ENCODE measurements around the gene PLEKHG4B. TPM values are rescaled to one million over a fixed set of nuclear protein-coding genes. Genes with fewer than 3 reads are reported as not detected.

The PLEKHG4B gene
- total RNA-seq, 1 experiment from 2014 or later, result 44.3 TPM

DNA sequence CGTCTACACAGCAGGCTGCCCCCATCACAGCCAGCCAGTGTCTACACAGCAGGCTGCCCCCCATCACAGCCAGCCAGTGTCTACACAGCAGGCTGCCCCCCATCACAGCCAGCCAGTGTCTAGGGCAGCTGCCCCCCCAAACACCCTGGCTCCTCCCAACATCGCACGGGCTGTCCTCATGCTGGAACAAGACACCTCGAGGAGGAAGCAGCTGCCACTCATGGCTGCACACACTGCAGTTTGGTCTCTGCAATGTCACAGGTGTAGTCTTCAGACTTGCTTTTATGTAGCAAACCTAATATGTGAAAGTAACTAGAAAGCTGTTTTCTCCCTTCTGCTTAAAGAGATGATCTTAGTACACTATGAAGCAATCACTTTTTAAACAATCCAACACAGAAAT, 109.0 kb downstream of the PLEKHG4B start:
- Histone ChIP-seq H3K14ac (ENCODE audit: insufficient read depth, low read length) (no peak overlapping the region), H3K56ac (ENCODE audit: insufficient read length, low read depth, low read length) (no peak overlapping the region), H3K79me1 (ENCODE audit: insufficient read depth, low read depth, low read length, poor library complexity, severe bottlenecking) (no peaks in the 10 kb centered on the region), H3K27me3 (ENCODE audit: insufficient read depth, low read length) (no peaks in the 10 kb centered on the region), H4K5ac (ENCODE audit: insufficient read length, low read depth, low read length) (no peak overlapping the region), H3K23ac (ENCODE audit: insufficient read length, low read depth, low read length) (no peak overlapping the region), H4K20me1 (ENCODE audit: control insufficient read depth, insufficient read depth, insufficient read length) (no peaks in the 10 kb centered on the region), H3K9ac (ENCODE audit: extremely low read depth, insufficient read length, low read length) (no peak overlapping the region), H2BK15ac (ENCODE audit: low read depth, low read length) (no peak overlapping the region), H4K8ac (replicated peaks; ENCODE audit: insufficient read length, low read depth, low read length) (no peak overlapping the region), H3K79me2 (ENCODE audit: insufficient read depth, low read length) (no peaks in the 10 kb centered on the region), H3K4ac (ENCODE audit: low read depth, low read length) (no peak overlapping the region), H2AK5ac (ENCODE audit: insufficient read length, low read length) (no peak overlapping the region), H3K9me3 (ENCODE audit: control insufficient read depth, low read depth, low read length) (no peaks in the 10 kb centered on the region), H3K4me1 (ENCODE audit: insufficient read depth, low read length) (no peaks in the 10 kb centered on the region), H2BK12ac (ENCODE audit: insufficient read length, low read depth, low read length) (no peak overlapping the region), H3K4me2 (ENCODE audit: insufficient read depth, insufficient read length, low read length) (no peak overlapping the region), H2AFZ (ENCODE audit: low read length) (no peak overlapping the region), H3K23me2 (ENCODE audit: insufficient read length, low read depth, low read length, poor library complexity, severe bottlenecking) (no peaks in the 10 kb centered on the region), H4K91ac (ENCODE audit: insufficient read length, low read depth, low read length) (no peak overlapping the region), H3T11ph (ENCODE audit: low read length) (no peak overlapping the region), H3K27ac (ENCODE audit: insufficient read length, low read depth, low read length) (no peak overlapping the region), H2BK120ac (ENCODE audit: low read depth, low read length, poor library complexity, severe bottlenecking) (no peak overlapping the region), H2BK5ac (ENCODE audit: insufficient read length, low read length) (no peak overlapping the region), H2BK20ac (ENCODE audit: low read depth, low read length, poor library complexity, severe bottlenecking) (no peak overlapping the region), H3K18ac (ENCODE audit: insufficient read length, low read depth, low read length) (no peak overlapping the region)
- Mint-ChIP-seq H3K4me1 (peaks cover 11 to 21% of the 10 kb centered on the region in 2 experiments), H3K27ac (no peak overlapping the region), H3K9me3 (no peaks in the 10 kb centered on the region), H3K27me3 (ENCODE audit: low read depth) (no peaks in the 10 kb centered on the region), H3K4me3 (no peak overlapping the region), H3K36me3 (ENCODE audit: insufficient read depth in 1 of 3, low read depth in 3 of 3) (peaks cover 4 to 26% (median 25%) of the 10 kb centered on the region in 3 experiments; a peak in 6 of 7 replicates)
- no CpG with 5 or more reads among the region's 4 CpGs for WGBS (ENCODE audit: extremely low coverage, insufficient read length, low lambda C conversion rate)
- no peak for DNase-seq
- TF ChIP-seq, protein P1, sequence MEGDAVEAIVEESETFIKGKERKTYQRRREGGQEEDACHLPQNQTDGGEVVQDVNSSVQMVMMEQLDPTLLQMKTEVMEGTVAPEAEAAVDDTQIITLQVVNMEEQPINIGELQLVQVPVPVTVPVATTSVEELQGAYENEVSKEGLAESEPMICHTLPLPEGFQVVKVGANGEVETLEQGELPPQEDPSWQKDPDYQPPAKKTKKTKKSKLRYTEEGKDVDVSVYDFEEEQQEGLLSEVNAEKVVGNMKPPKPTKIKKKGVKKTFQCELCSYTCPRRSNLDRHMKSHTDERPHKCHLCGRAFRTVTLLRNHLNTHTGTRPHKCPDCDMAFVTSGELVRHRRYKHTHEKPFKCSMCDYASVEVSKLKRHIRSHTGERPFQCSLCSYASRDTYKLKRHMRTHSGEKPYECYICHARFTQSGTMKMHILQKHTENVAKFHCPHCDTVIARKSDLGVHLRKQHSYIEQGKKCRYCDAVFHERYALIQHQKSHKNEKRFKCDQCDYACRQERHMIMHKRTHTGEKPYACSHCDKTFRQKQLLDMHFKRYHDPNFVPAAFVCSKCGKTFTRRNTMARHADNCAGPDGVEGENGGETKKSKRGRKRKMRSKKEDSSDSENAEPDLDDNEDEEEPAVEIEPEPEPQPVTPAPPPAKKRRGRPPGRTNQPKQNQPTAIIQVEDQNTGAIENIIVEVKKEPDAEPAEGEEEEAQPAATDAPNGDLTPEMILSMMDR (conservative IDR thresholded peaks at IDR 0.05), result no peak

Measured in H9 (cell line).